ENCODE results near the gene FAM117A.

DNA sequence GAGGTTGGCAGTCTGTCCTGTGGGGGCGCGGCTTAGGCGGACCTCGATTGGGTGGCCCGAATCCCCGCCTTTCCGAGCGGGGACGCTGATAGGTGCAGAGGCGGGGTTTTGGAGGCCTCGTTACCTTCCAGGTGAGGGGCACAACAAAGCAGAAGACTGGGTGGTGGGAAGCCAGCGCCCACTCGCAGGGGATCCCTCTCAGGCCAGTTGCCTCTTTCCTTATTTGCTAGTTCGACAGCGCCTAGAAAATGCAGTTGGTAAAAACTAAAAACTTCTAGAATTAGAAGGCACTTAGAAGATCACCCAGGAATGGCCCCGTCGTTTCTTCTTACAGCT lies 25.3 kb upstream of the FAM117A start:
- TF ChIP-seq CTCF (IDR thresholded peaks at IDR 0.05) (no peak), POLR2A (IDR thresholded peaks at IDR 0.05) (no peak), POLR2AphosphoS5 (IDR thresholded peaks at IDR 0.05) (no peak), EP300 (IDR thresholded peaks at IDR 0.05) (no peak)

All from upper lobe of left lung (tissue), 4 donors.